ENCODE data around the gene UHRF1.

DNA sequence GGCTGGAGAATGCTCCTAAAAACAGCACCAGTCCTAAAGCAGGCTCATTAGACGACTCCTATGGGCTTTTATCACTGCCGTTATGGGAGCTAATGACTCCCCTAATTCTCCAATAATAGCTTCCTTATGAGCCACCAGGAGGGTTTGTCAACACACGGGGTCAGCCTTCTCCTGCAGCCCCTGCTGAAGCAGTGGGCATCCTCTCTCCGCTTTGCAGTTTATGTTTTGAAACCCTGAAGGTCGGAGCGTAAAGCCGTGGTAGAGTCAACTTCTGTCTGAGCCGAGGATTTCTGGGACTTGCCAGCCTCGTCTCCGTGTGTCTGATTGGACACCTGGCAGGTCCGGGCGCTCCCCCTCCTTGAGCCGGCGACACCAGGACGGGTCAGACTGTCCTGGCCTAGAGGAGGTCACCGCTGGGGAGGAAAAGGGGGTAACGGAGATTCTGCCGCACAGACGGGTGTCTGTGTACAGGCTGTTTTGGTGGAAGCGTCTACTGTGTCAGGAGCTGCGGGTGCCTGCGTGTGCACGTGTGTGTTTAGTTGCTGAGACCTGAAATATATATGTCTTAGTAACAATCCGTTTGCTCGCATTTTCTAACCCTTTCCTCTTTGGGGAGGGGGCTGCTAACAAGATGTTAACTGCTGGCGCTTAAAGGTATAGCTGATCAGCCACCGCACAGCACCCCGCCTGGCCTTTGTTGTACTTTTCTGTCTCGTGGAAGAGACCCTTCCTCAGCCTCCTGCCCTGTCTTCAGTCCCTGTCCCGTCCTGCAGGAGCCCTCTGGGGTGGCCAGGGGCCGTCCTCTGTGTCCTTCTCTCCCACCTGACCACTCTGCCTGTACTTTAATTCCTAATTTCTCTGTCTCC lies 61.5 kb downstream of the UHRF1 start:
- no peak for TF ChIP-seq REST (IDR thresholded peaks at IDR 0.05; ENCODE audit: insufficient read depth in 1 of 2, low read depth in 2 of 2, low read length in 1 of 2)
- no peak for TF ChIP-seq SIN3A (IDR thresholded peaks at IDR 0.05; ENCODE audit: borderline replicate concordance, insufficient read depth, low read depth, low read length)
- no peak for TF ChIP-seq POLR2AphosphoS5 (IDR thresholded peaks at IDR 0.05; ENCODE audit: low read depth, low read length)
- no peak for TF ChIP-seq CTCF (IDR thresholded peaks at IDR 0.05)
- TF ChIP-seq TCF7L2 (IDR thresholded peaks at IDR 0.05; ENCODE audit: low read depth, low read length) = no peak
